HG03378 (cell line): Measurements from ENCODE around the gene CLDN10.
A peak's percentile ranks its signal among the peaks of the same experiment; 100 is the strongest.

Source experiments
- ATAC-seq: cut with Tn5 transposase; IDR thresholded peaks from one replicate; pipeline ENCODE4 v1.9.1; 2021; ENCODE audit warnings: mild to moderate bottlenecking, moderate library complexity; ENCODE audit not compliant: unreplicated experiment

The CLDN10 gene

GRCh38 chr13:95593462-95593861, 40.9 kb downstream of the CLDN10 start:
- ATAC-seq: no peak

- ATAC-seq: no peak
Measured at GRCh38 chr13:95596701-95597100, 44.2 kb downstream of the CLDN10 start.

GRCh38 chr13:95601216-95601615, 48.7 kb downstream of the CLDN10 start:
- no peak for ATAC-seq

- ATAC-seq: no peak
Measured at GRCh38 chr13:95601906-95602305, 49.4 kb downstream of the CLDN10 start.

- no peak for ATAC-seq
Measured at GRCh38 chr13:95603887-95604555, 51.5 kb downstream of the CLDN10 start.

- ATAC-seq: no peak
Measured at GRCh38 chr13:95604556-95604915, 52.0 kb downstream of the CLDN10 start.

- ATAC-seq: no peak
Measured at GRCh38 chr13:95605448-95606125, 53.1 kb downstream of the CLDN10 start.

- no peak for ATAC-seq
Measured at GRCh38 chr13:95607366-95607765, 54.8 kb downstream of the CLDN10 start.

- no peak for ATAC-seq
Measured at GRCh38 chr13:95608640-95609323, 56.3 kb downstream of the CLDN10 start.

GRCh38 chr13:95614641-95615245, 62.2 kb downstream of the CLDN10 start:
- no peak for ATAC-seq

- ATAC-seq: no peak
Measured at GRCh38 chr13:95615539-95615938, 63.0 kb downstream of the CLDN10 start.

GRCh38 chr13:95620030-95620824, 67.7 kb downstream of the CLDN10 start:
- no peak for ATAC-seq

- ATAC-seq: no peak
Measured at GRCh38 chr13:95620825-95621498, 68.4 kb downstream of the CLDN10 start.

GRCh38 chr13:95623141-95623540, 70.6 kb downstream of the CLDN10 start:
- ATAC-seq: no peak

GRCh38 chr13:95624020-95624419, 71.5 kb downstream of the CLDN10 start:
- ATAC-seq: peak; percentile 58

- ATAC-seq: no peak
Measured at GRCh38 chr13:95626768-95627167, 74.2 kb downstream of the CLDN10 start.

- no peak for ATAC-seq
Measured at GRCh38 chr13:95627590-95627989, 75.1 kb downstream of the CLDN10 start.

GRCh38 chr13:95628488-95628887, 76.0 kb downstream of the CLDN10 start:
- ATAC-seq: no peak

GRCh38 chr13:95629071-95629470, 76.6 kb downstream of the CLDN10 start:
- ATAC-seq: no peak
